Dermis microvascular lymphatic vessel endothelial cell (primary cell): ENCODE results near the gene RMI1. TPM values are rescaled to one million over a fixed set of nuclear protein-coding genes. Genes with fewer than 3 reads are reported as not detected.

Experiments
- DNase-seq, 2 donors: peaks; one replicate each; pipeline versions ENCODE4 v3.0.0 to v3.0.0-alpha.2; 2010; ENCODE audit warnings: low read depth in 2 of 2
- total RNA-seq: library from RNA; depleted of rRNA; stranded (reverse); fragments of >200 nt; gene quantifications from 2 replicates; pipeline ENCODE4 v1.2.1, GENCODE V29; 2014

The RMI1 gene
- total RNA-seq, 1 donor from 2014 or later = 5.5 TPM

DNA sequence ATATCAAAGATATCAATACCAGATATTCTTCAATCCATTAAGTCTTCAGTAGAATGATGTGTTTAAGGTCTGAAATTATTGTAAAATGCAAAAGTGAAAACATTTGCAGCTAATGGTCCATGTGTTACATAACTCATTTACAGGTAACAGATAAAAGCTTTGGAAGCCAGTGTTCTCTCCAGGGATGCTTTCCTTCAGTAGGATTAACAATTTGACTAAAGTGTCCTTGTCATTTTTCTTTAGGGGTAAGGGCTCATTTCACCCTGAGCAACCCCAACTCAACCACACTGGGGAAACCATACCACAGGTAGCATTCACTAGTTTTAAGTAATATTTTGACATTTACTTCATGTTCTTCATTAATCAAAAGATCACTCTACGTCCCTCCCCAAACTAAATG, 13.5 kb upstream of the RMI1 start:
- no peak for DNase-seq

DNA sequence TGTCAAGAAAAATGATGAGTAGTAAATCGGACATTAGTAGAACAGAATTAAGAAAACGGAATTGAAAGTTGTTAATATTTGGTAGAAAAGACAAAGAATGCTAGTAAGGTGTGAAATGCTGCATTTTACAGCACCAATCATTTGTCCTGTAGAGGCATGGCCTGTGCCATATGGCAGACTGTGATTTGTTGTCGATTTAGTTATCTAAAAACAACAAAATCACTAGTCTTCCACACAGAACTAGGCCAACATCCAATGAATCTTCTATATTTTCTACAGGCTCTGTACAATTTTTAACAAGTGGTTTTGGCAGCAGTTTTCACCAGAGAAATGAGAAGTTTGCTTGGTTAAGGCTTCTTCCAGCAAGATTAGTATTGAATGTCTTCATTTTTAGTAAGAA, 11.0 kb upstream of the RMI1 start:
- no peak for DNase-seq

DNA sequence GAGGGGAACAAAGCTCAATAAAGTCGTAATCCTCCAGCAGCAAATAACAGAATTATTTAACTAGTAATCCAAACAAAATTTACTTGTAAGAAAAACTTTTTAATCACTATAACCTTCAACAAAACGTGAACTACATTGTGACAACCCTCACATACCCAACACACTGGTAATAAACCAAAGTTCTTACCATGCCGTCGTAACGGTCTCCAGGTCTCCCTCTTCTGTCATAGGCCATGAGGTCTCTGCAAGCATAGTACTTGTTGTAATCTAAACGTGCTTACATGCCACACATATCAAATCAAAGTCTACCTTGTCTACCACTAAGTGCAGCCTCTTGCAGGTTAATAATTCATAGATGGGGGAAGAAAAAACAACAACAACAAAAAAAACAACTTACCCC, 9.1 kb upstream of the RMI1 start:
- no peak for DNase-seq

DNA sequence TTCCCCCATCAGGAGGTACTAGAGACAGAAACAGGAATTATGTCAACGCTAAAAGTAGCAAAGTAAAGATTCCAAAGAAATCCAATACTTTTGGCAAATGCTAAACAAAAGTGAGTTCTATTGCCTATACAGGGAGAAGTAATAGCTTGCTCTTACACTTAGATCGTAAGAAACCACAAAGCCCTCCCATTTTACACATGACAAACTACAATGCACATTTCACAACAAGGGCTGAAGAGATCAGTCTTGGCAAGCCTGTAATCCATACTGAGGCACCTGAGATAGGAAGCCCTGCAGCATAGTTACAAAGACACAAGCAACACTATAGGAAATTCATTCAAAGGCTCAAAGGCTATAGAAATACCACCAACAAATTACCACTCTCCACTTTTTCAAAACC, 8.3 kb upstream of the RMI1 start:
- no peak for DNase-seq

DNA sequence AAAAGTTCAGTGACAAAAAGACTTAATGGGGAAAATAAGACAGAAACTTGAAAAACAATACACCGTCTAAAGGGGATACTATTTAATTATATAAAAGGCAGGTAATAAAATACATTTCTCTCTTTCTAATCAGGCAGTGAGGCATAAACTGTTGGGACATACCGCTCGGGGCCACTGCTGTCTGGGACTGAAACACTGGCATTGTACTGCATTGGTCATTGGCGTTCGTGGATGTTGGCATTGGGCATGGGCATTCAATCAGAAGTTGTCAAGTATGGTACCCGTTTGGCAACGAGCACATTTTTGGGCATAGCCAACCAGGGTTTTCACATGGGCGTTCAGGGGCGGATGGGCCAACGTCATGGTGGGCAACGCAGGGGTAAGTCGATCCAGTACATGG, 5.3 kb upstream of the RMI1 start:
- no peak for DNase-seq

DNA sequence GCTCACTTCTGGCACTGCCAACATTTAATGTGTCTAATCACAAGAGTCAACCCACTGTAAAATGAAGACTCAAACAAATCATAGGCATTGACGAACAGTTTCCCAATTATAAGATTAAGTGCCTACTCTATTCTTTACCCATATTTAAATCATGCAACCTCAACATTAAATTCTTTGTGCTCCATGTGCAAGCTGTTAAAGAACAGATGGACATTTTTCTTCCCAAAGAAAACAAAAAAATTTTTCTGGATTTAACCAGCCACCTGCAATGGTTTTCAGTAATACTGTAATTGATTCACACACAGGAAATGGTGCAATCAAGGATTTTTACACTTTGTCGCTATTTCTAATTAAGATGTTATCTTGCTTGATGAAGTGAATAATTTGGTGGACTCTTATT, 4.2 kb upstream of the RMI1 start:
- DNase-seq = no peak

DNA sequence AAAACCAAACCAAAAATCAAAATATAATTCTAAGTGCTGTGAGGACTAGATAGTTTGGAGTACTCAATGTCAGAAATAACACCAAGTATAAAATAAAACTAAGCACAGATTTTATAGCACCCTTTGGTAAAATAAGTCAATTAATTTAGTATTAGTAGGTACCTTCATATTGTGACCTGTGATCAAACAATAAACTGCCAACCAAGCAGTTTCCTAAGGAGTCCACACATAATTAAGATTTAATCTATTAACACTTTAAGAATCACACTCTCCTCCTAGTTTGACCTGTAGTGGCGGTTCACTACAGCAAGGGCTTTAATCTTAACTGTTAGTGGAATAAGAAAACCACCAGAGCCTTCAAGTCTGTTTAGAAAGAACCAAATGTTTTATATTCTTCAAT, 3.4 kb upstream of the RMI1 start:
- DNase-seq = no peak

DNA sequence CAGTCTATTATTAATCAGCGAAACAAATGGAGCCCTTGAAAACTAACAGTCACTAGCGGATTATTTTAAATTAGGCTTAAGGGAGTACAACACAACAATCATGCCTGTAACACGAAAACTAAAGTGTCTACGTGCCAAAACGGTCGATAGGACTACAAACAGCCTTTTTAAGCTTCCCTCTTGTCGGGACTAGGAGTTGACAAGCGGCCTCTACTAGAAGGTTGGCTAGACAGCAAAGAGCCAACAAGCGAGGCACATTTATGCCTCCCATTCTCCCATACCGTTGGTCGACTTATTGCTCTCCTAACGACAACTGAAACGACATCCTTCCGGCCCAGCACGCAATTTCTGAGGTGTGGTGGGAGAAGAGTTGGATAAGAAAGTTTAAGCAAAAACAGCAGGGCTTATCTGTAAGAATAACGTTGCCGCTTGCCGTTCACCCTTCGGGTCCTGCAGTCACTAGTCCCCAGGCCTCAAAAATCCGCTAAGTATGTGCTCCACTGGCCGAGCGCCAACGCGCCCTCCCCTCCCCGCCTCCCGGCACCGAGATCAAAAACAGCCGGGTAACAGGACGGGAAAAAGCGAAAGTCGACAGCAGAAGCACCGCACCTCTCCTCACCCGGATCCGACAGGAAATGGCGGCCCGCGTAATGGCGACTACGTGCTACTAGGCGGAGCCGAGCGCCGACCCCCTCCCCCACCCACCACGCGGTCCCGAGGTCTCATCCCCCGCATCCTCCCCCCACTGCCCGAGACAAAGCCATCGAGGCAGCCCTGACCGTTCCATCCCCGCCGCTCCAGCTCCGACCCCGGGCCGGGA, 1.4 kb upstream of the RMI1 start:
- peak; percentile 76 to 90 for DNase-seq

DNA sequence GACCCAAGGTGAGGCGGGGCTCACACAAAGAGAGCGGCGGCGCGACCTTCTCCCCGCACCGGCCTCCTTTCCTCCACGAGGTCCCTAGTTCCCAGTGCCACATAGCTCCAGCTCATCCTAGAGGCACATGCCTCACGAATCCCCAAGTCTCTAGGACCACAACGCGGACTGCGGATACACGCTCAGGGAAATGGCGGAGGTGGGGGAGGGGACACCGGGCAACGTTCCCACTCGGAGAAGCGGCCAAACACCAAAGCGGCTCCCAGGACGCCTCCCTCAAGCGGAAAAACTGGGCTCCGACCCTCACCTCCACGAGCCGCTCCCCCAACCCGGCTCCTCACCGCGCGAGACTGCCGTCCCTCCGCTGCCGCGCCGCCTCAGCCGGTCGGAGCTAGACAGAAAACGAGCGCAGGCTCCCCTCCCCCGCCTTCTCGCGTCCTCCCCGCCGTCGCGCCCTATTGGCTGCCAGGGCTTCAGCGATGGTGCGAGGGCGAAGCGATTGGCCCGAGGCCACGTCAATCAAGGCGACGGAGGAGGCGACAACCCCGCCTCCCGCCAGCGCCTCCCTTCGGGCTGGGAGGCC, 702 bp upstream of the RMI1 start, which contains the start of gene HNRNPK:
Gene HNRNPK (minus strand): TSS at position 404 of the 583 bp plus-strand sequence. CDS start 1,963 bp downstream, outside the sequence.
- peak; percentile 97 to 99 for DNase-seq

DNA sequence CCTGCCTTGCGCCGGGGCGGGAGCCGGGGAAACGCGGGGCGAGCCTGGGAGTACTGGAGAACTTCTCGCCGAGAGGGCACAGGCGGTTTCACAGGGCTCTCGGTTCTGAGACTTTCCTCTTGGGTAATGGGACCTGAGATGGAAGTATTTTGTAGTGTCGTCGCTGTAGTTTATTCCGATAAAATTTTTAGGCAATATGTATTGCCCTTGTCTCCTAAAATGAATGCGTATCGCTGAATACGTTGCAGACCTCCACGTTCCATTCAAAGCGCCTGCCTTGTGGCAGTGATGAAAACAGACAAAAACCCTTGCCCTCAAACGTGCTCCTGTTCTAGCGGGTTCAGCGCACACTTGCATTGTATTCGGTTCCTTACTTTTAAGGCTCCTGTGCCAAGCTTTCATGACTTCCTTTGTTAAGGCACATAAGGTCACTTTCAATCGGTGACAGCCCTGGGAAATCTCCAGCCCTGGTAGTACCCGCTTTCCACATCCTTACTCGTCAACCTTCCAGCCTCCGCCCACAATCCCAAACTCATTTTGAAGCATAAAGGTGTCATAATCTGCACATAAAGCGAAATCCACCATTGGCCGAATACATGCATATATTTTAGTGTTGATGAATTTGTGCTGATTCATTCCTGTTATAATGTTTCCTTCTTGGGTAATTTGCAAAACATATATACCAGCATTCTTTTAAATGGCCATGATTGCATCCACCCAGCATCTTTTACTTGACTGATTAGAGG, 694 bp downstream of the RMI1 start:
- DNase-seq = peak in 1 of 2 donors; percentile 49

DNA sequence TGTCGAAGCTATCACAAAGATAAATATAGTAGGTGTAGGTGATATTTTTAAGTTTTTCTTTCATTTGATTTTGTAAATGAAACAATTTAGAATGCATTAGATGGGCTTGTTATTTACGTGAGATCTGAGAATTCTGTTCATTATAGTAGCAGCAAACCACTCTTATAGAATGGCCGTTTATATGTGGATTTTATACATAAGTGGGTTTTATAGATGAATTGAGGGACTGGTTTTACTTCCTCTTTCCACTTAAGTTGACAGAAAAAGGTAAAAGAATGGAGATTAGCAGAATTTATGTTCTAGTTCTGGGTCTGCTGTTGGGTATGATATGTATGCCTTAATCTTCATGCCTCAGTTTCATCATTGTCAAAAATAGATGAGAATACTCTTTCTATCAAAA, 5.6 kb downstream of the RMI1 start:
- DNase-seq = no peak

DNA sequence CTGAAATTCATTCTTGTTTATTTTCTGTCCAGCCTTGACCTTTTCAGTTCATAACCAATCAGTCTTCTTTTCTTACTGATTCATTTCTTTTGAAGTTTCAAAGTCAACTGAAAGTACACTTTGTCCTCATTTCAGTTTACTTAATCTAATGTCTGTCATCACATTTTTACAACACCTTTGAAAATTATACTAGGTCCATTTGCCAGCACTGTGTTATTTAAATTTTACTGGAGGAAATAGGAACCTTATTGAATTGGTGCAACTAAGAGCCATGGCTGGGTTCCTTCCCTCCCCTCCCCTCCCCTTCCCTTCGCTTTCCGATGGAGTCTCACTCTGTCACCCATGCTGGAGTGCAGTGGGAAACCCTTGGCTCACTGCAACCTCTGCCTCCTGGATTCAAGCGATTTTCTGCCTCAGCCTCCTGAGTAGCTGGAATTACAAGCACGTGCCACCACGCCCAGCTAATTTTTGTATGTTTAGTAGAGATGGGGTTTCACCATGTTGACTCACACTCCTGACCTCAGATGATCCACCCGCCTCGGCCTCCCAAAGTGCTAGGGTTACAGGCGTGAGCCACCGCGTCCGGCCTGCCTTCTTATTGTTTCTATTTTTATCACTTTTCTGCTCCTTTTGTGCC, 6.3 kb downstream of the RMI1 start:
- no peak for DNase-seq

DNA sequence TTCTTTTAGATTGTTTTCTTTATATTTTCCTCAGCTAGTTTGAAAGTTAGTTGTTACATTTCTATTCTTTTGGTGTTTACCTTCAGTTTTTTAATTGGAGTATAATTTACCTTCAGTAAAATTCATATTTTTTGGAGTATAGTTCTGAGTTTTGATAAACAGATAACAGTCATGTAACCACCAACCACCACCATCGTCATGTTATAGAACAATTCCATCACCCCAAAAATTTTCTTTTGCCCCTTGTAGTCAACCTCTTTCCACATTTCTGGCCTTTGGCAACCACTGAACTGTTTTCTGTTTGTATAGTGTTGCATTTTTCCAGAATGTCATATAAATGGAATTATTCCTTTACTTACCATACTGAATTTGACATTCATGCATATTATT, 6.8 kb downstream of the RMI1 start:
- DNase-seq = no peak

DNA sequence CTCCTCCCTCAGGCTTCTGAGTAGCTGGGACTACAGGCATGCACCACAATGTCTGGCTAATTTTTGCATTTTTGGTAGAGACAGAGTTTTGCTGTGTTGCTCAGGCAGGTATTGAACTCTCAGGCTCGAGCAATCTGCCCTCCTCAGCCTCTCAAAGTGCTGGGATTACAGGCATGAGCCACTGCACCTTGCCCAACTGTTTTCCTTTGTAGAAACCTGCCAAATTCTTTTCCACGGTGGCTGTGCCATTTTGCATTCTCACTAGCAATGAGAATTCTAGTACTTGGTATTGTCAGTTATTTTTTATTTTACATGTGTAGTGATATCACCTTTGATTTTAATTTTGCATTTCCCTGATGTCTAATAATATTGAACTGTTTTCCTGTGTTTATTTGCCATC, 7.8 kb downstream of the RMI1 start:
- no peak for DNase-seq

DNA sequence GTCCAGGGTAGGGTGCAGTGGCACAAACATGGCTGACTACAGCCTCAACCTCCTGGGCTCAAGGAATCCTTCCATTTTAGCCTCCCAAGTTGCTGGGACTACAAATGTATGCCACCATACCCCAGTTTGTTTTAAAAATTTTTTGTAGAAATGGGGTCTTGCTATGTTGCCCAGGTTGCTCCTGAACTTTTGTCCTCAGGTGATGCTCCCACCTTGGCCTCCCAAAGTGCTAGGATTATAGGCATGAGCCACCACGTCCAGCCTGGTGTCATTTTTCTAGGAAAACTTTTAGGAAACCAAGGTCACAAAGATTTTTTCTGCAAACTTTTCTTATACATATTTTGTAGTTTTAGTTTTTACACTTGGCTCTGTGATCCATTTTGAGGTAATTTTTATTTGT, 10.8 kb downstream of the RMI1 start:
- no peak for DNase-seq

DNA sequence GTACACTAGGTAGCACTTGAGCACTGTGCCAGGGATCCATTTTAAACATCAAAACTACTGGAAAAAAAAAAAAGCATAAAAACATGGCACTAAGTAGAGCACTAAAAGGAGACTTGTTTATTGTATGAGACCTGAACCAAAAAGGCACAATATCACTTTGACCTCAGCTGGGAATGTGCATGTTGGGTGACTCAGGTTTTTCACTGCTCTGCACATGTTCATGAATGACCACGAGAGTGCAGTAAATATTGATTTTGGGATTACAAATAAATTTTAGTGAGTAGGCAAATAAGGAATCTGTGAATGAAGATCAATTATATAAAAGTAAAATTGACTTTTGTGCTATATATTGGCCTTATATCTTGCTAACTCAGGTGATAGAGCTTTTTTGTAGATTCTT, 11.8 kb downstream of the RMI1 start:
- DNase-seq = peak in 1 of 2 donors; percentile 6

DNA sequence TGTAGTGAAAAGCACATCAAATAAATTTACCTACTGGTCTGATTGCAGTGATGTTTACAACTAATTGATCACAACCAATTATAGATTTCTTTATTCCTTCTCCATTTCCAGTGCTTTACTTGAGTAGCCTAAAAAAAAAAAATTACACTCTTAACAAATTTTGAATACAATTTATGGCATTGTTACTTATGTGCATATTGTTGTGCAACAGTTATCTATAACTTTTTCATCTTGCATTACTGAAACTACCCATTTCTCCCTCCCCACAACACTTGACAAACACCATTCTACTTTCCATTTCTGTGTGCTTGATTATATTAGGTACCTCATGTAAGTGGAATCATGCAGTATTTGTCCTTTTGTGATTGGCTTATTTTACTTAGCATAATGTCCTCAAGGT, 12.3 kb downstream of the RMI1 start:
- no peak for DNase-seq

DNA sequence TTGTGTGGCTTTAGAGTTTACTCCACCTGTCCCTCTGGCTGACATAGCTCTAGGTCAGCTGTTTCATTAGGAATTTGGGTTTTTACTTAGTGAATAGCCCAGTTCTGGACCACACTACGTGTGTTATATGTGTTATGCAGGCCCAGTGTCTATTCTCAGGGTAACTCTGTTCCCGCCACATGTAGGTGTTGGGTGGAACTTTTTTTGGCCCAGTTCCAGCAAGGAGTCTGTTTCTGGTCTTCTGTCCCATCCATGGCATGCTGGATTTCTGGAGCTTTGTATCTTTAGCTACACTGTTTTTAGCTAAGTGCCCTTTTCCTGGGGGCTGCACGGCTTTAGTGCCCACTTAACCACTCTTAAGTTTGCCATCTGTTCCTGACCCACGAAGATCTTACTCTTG, 15.5 kb downstream of the RMI1 start:
- no peak for DNase-seq

DNA sequence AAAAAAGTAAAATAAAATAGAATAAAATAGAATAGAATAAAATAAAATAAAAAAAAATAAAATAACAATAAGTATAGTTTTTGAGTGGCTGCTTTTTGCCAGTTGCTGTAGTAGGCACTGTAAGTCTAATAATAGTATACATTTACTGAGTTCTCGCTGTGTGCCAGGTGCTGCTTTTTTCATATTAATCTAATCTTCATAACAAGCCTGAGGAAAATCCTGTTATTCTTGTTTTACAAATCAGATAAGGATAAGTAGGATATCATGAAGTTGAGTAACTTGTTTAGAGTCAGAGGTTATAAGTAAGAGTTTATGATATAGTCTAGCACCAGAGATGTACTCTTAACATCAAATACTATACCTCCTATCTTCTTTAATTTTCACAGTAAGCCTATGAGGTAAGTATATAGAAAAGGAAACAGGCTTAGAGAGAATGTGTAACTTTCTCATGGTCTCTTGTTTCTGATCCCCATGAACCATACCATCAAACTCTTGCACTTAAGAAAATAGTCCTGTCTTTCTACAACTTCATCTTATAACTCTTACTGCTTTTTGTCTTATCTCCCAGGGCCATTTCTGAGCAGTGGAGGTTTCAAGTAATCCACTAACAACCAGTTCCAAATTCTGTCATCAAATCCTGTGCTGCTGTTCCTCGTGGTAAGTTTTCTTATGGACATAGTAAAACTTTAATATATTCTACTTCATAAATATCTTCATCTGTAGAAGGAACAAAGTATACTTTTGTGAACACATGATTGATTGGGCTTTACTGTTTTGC, 18.7 kb downstream of the RMI1 start:
- no peak for DNase-seq

DNA sequence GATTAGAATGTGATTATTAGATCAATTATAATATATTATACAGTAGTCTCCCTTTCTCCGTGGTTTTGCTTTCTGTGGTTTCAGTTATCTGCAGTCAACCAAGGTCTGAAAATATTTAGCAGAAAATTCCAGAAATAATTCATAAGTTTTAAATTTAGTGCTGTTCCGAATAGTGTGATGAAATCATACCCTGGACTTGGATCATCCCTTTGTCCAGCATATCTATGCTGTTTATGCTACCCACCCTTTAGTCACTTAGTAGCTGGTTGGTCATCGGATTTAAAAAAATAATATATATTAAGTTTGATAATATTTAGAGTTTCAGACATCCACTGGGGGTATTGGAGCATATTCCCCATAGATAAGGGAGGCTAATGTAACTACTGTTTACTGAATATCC, 19.6 kb downstream of the RMI1 start:
- DNase-seq = no peak

DNA sequence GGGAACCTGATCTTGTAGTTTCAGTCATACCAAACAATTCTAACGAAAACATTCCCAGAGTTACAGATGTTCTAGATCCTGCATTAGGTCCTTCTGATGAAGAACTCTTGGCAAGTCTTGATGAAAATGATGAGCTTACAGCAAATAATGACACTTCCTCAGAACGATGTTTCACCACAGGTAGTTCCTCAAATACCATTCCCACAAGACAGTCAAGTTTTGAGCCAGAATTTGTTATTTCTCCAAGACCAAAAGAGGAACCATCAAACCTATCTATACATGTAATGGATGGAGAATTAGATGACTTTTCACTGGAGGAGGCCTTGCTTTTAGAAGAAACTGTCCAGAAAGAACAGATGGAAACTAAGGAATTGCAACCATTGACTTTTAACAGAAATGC, 21.0 kb downstream of the RMI1 start:
- no peak for DNase-seq
